Common myeloid progenitor, CD34-positive (primary cell): ENCODE data around the gene MUSK. TPM values are rescaled to one million over a fixed set of nuclear protein-coding genes. Genes with fewer than 3 reads are reported as not detected.
A peak's percentile ranks its signal among the peaks of the same experiment; 100 is the strongest.

ENCODE experiments used
- CTCF ChIA-PET: fragments of 350-600 bp; sonication (Branson Sonifier 250); formaldehyde crosslinking; loops from one replicate; lab custom pipeline; 2021; ENCODE audit warnings: antibody characterized with exemption; lab: Charles Lee
- POLR2A ChIA-PET: fragments of 350-600 bp; sonication (Branson Sonifier 250); formaldehyde crosslinking; loops from one replicate; lab custom pipeline; 2021; ENCODE audit warnings: antibody characterized with exemption; lab: Charles Lee
- DNase-seq, 3 donors: peaks; one replicate each; pipeline versions ENCODE4 v3.0.0 to v3.0.0-alpha.2; 2013
- H3K27ac ChIP-seq, 2 experiments: 1 replicate in 1 of 2; 2 replicates in 1 of 2; pipeline ENCODE4 v1.7.0; 2013; ENCODE audit warnings: inconsistent platforms in 2 of 2, low read length in 2 of 2, mild to moderate bottlenecking in 2 of 2, low read depth in 1 of 2, moderate library complexity in 1 of 2; ENCODE audit not compliant: severe bottlenecking in 2 of 2, insufficient read depth in 1 of 2, poor library complexity in 1 of 2
- H3K27me3 ChIP-seq, 5 experiments: replicated peaks in 2 of 5; 1 replicate in 3 of 5; 2 replicates in 2 of 5; pipeline versions ENCODE4 v1.6.1 to v1.7.0; 2013; ENCODE audit warnings: low read length in 4 of 5, mild to moderate bottlenecking in 2 of 5, moderate library complexity in 2 of 5, inconsistent platforms in 1 of 5; ENCODE audit not compliant: insufficient read depth in 5 of 5, control insufficient read depth in 4 of 5
- H3K36me3 ChIP-seq, 4 experiments: 1 replicate in 2 of 4; 2 replicates in 2 of 4; pipeline versions ENCODE4 v1.6.1 to v1.7.0; 2013; ENCODE audit warnings: low read length in 3 of 4, control low read depth in 1 of 4, mild to moderate bottlenecking in 1 of 4; ENCODE audit not compliant: control insufficient read depth in 4 of 4, insufficient read depth in 4 of 4
- H3K4me1 ChIP-seq, 4 experiments: 1 replicate in 3 of 4; 2 replicates in 1 of 4; pipeline versions ENCODE4 v1.6.1 to v1.7.1; 2013; ENCODE audit warnings: low read length in 3 of 4, mild to moderate bottlenecking in 3 of 4, control low read depth in 1 of 4, inconsistent platforms in 1 of 4, moderate library complexity in 1 of 4; ENCODE audit not compliant: control insufficient read depth in 4 of 4, insufficient read depth in 4 of 4; ENCODE audit errors: control extremely low read depth in 1 of 4
- H3K4me3 ChIP-seq, 7 experiments: 1 replicate in 4 of 7; 2 replicates in 3 of 7; pipeline versions ENCODE4 v1.5.1 to v1.7.0; 2013; ENCODE audit warnings: mild to moderate bottlenecking in 7 of 7, low read length in 6 of 7, moderate library complexity in 6 of 7, inconsistent platforms in 2 of 7, low read depth in 2 of 7, control low read depth in 1 of 7; ENCODE audit not compliant: insufficient read depth in 4 of 7, control insufficient read depth in 1 of 7; ENCODE audit errors: extremely low read depth in 1 of 7
- H3K9me3 ChIP-seq, 5 experiments: 1 replicate in 4 of 5; 2 replicates in 1 of 5; pipeline versions ENCODE4 v1.6.1 to v1.7.1; 2013; ENCODE audit warnings: low read length in 4 of 5, mild to moderate bottlenecking in 2 of 5, inconsistent platforms in 1 of 5, low read depth in 1 of 5, moderate library complexity in 1 of 5; ENCODE audit not compliant: control insufficient read depth in 4 of 5, insufficient read depth in 2 of 5; ENCODE audit errors: control extremely low read depth in 1 of 5
- WGBS: methylation state at CpG from one replicate; pipeline ENCODE4 v1.1.5; 2013; ENCODE audit not compliant: insufficient coverage; 5-methylcytosine and 5-hydroxymethylcytosine counted together
- polyA plus RNA-seq: library from polyadenylated mRNA; unstranded; fragments of 120-200 nt; gene quantifications from one replicate; pipeline ENCODE4 v1.2.1, GENCODE V29; 2013

Gene MUSK
- 0.04 TPM for polyA plus RNA-seq

- 96% methylated on average over 7 of the region's 8 CpGs for WGBS
- no peak within 1 kb of the TSS for H3K27ac ChIP-seq
- ChIA-PET POLR2A (no interaction called here), CTCF (no interaction called here)
- no peaks in the 10 kb centered on the region for H3K4me1 ChIP-seq
- H3K27me3 ChIP-seq: no peaks in the 10 kb centered on the region
- no peak within 1 kb of the TSS for H3K4me3 ChIP-seq
- no peaks in the 10 kb centered on the region for H3K36me3 ChIP-seq
- H3K9me3 ChIP-seq: peaks cover 0 to 2% (median 0%) of the 10 kb centered on the region in 5 experiments
- no peak for DNase-seq
Measured at GRCh38 chr9:110668570-110669167, at the start of gene MUSK. Gene MUSK, plus strand, starts transcription at chr9:110668791. Its CDS starts 114 bp downstream, at chr9:110668905.

- no peak overlapping the region for H3K27ac ChIP-seq
- H3K9me3 ChIP-seq: no peaks in the 10 kb centered on the region
- peaks cover 0 to 7% (median 0%) of the 10 kb centered on the region in 4 experiments for H3K4me1 ChIP-seq
- H3K36me3 ChIP-seq: no peaks in the 10 kb centered on the region
- H3K4me3 ChIP-seq: no peak overlapping the region
- no peaks in the 10 kb centered on the region for H3K27me3 ChIP-seq
- ChIA-PET CTCF (interaction anchor here (1.3 kb wide), 1 partner anchor 436 kb away, joined by 3 read pairs; no protein-coding TSS in a partner anchor), POLR2A (no interaction called here)
- DNase-seq: no peak
Measured at GRCh38 chr9:110619831-110620230, 48.8 kb upstream of the MUSK start.

- Histone ChIP-seq H3K4me3 (no peak overlapping the region), H3K9me3 (no peaks in the 10 kb centered on the region), H3K36me3 (no peaks in the 10 kb centered on the region), H3K27me3 (no peaks in the 10 kb centered on the region), H3K4me1 (peaks cover 0 to 7% (median 0%) of the 10 kb centered on the region in 4 experiments), H3K27ac (no peak overlapping the region)
- ChIA-PET CTCF (interaction anchor here (1.3 kb wide), 1 partner anchor 437 kb away, joined by 3 read pairs; no protein-coding TSS in a partner anchor), POLR2A (interaction anchor here (0.5 kb wide), 1 partner anchor 721 kb away, joined by 3 read pairs; no protein-coding TSS in a partner anchor)
- DNase-seq: no peak
- 100% methylated on average over 1 of the region's 3 CpGs for WGBS
Measured at GRCh38 chr9:110620726-110621125, 47.9 kb upstream of the MUSK start.

GRCh38 chr9:110622368-110622767 lies 46.2 kb upstream of the MUSK start:
- no peak overlapping the region for H3K27ac ChIP-seq
- 80% methylated on average over 1 of the region's 2 CpGs for WGBS
- no peaks in the 10 kb centered on the region for H3K4me1 ChIP-seq
- CTCF ChIA-PET: interaction anchor here (0.9 to 2.2 kb wide), 3 partner anchors 408 to 719 kb away, joined by 3 to 23 read pairs (median 3); no protein-coding TSS in a partner anchor
- no peaks in the 10 kb centered on the region for H3K36me3 ChIP-seq
- no peaks in the 10 kb centered on the region for H3K9me3 ChIP-seq
- POLR2A ChIA-PET: no interaction called here
- H3K27me3 ChIP-seq: no peaks in the 10 kb centered on the region
- peak in 2 of 3 donors; percentile 18 to 37 for DNase-seq
- H3K4me3 ChIP-seq: no peak overlapping the region

GRCh38 chr9:110623462-110624025 lies 45.0 kb upstream of the MUSK start:
- H3K4me1 ChIP-seq: no peaks in the 10 kb centered on the region
- POLR2A ChIA-PET: no interaction called here
- peak; percentile 54 to 64 (median 55) for DNase-seq
- H3K36me3 ChIP-seq: no peaks in the 10 kb centered on the region
- H3K27ac ChIP-seq: no peak overlapping the region
- H3K4me3 ChIP-seq: no peak overlapping the region
- no peaks in the 10 kb centered on the region for H3K9me3 ChIP-seq
- H3K27me3 ChIP-seq: no peaks in the 10 kb centered on the region
- CTCF ChIA-PET: interaction anchor here (0.6 to 2.2 kb wide), 11 partner anchors 10 to 720 kb away, joined by 3 to 23 read pairs (median 3); no protein-coding TSS in a partner anchor
- 0% methylated on average over 1 of the region's 3 CpGs for WGBS

- peak in 1 of 3 donors; percentile 13 for DNase-seq
Measured at GRCh38 chr9:110626101-110626829, 42.3 kb upstream of the MUSK start.

GRCh38 chr9:110635589-110635988 lies 33.0 kb upstream of the MUSK start:
- H3K4me1 ChIP-seq: peaks cover 0 to 6% (median 2%) of the 10 kb centered on the region in 4 experiments
- POLR2A ChIA-PET: no interaction called here
- no peak overlapping the region for H3K4me3 ChIP-seq
- H3K9me3 ChIP-seq: peaks cover 0 to 20% (median 6%) of the 10 kb centered on the region in 5 experiments
- CTCF ChIA-PET: no interaction called here
- H3K27ac ChIP-seq: no peak overlapping the region
- peak in 1 of 3 donors; percentile 17 for DNase-seq
- no peaks in the 10 kb centered on the region for H3K36me3 ChIP-seq
- no peaks in the 10 kb centered on the region for H3K27me3 ChIP-seq

More at GRCh38 chr9:110626101-110626829, 42.3 kb upstream of the MUSK start:
- H3K4me3 ChIP-seq: no peak overlapping the region
- H3K4me1 ChIP-seq: no peaks in the 10 kb centered on the region
- H3K27ac ChIP-seq: no peak overlapping the region
- H3K9me3 ChIP-seq: peaks cover 0 to 8% (median 0%) of the 10 kb centered on the region in 5 experiments
- CTCF ChIA-PET: no interaction called here
- no peaks in the 10 kb centered on the region for H3K36me3 ChIP-seq
- 69% methylated on average over 4 of the region's 9 CpGs for WGBS
- POLR2A ChIA-PET: no interaction called here
- no peaks in the 10 kb centered on the region for H3K27me3 ChIP-seq
